GM18858 (cell line): ENCODE results near the gene SMYD2.

Experiments used
- ATAC-seq: cut with Tn5 transposase; IDR thresholded peaks from one replicate; pipeline ENCODE4 v1.9.1; 2021; ENCODE audit not compliant: unreplicated experiment

SMYD2 gene

DNA sequence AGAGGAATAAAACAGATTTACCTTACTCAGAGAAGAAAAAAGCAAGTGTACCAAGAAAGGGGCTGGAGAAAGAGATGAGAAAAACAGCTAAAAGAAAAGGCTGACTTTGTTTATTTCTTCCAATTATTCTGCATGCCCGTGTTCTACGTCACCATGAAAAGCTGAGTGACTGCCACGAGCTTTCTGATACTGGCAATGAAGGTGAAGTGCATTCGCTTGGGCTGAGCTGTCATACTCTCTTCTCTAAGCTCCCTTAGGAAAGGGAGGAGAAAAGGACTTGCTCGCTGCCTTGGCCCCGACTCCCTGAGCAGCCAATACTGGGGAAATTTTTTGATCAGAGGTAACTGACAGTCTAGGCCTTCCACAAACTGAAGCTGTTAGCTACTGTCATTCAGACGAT is 105.4 kb downstream of the SMYD2 start:
- no peak for ATAC-seq
